Muscle of back (tissue), 11 donors: Measurements from ENCODE around the gene PNN. TPM values are rescaled to one million over a fixed set of nuclear protein-coding genes. Genes with fewer than 3 reads are reported as not detected.
"Not testable (repeated sequence)": the region's sequence is repeated elsewhere in the genome, so short reads cannot be mapped to it uniquely, and the experiment has no call there.

Experiments
- DNase-seq, 3 donors: peaks; one replicate each; pipeline versions ENCODE4 v3.0.0 to v3.0.0-alpha.2; 2013
- polyA plus RNA-seq, 10 donors: library from polyadenylated mRNA; unstranded; fragments of 120-200 nt; gene quantifications; one replicate each; pipeline ENCODE4 v1.2.1, GENCODE V29; 2013; ENCODE audit not compliant: insufficient read length in 10 of 10

The PNN gene
- polyA plus RNA-seq, 10 donors = 63.2 to 122 (median 87.6) TPM

DNA sequence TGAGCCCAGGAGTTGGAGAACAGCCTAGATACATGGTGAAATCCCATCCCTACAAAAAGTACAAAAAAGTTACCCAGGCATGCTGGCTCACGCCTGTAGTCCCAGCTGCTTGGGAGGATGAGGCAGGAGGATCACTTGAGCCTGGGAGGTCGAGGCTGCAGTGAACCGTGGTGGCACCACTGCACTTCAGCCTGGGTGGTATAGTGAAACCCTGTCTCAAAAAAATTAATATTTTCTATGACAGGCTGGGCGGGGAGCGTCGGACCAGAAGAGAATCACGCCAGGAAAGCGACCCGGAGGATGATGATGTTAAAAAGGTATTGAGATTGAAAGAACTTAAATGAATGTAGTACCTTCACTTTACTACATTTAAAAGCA lies 2.1 kb downstream of the PNN start:
- DNase-seq = no peak

DNA sequence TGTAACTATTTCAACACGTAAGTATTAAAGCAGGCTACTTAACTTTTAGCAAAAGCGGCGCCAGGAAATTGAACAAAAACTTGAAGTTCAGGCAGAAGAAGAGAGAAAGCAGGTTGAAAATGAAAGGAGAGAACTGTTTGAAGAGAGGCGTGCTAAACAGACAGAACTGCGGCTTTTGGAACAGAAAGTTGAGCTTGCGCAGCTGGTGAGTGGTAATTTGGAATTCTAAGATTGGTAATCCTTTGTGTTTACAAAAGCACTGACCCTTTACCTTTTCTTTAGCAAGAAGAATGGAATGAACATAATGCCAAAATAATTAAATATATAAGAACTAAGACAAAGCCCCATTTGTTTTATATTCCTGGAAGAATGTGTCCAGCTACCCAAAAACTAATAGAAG lies 4.0 kb downstream of the PNN start:
- no peak for DNase-seq

DNA sequence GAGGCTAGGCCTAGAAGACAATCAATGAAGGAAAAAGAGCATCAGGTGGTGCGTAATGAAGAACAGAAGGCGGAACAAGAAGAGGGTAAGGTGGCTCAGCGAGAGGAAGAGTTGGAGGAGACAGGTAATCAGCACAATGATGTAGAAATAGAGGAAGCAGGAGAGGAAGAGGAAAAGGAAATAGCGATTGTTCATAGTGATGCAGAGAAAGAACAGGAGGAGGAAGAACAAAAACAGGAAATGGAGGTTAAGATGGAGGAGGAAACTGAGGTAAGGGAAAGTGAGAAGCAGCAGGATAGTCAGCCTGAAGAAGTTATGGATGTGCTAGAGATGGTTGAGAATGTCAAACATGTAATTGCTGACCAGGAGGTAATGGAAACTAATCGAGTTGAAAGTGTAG lies 5.5 kb downstream of the PNN start:
- no peak for DNase-seq

DNA sequence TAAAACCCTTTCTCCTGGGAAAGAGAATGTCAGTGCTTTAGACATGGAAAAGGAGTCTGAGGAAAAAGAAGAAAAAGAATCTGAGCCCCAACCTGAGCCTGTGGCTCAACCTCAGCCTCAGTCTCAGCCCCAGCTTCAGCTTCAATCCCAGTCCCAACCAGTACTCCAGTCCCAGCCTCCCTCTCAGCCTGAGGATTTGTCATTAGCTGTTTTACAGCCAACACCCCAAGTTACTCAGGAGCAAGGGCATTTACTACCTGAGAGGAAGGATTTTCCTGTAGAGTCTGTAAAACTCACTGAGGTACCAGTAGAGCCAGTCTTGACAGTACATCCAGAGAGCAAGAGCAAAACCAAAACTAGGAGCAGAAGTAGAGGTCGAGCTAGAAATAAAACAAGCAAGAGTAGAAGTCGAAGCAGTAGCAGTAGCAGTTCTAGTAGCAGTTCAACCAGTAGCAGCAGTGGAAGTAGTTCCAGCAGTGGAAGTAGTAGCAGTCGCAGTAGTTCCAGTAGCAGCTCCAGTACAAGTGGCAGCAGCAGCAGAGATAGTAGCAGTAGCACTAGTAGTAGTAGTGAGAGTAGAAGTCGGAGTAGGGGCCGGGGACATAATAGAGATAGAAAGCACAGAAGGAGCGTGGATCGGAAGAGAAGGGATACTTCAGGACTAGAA lies 6.1 kb downstream of the PNN start:
- DNase-seq = no peak

- no peak for DNase-seq
Measured at GRCh38 chr14:39181693-39182047, 6.6 kb downstream of the PNN start.

- DNase-seq = no peak
Measured at GRCh38 chr14:39182770-39183684, 8.0 kb downstream of the PNN start.

- DNase-seq = not testable (repeated sequence)
Measured at GRCh38 chr14:39183685-39184003, 8.6 kb downstream of the PNN start.

GRCh38 chr14:39184628-39185255 lies 9.7 kb downstream of the PNN start:
- DNase-seq = no peak

DNA sequence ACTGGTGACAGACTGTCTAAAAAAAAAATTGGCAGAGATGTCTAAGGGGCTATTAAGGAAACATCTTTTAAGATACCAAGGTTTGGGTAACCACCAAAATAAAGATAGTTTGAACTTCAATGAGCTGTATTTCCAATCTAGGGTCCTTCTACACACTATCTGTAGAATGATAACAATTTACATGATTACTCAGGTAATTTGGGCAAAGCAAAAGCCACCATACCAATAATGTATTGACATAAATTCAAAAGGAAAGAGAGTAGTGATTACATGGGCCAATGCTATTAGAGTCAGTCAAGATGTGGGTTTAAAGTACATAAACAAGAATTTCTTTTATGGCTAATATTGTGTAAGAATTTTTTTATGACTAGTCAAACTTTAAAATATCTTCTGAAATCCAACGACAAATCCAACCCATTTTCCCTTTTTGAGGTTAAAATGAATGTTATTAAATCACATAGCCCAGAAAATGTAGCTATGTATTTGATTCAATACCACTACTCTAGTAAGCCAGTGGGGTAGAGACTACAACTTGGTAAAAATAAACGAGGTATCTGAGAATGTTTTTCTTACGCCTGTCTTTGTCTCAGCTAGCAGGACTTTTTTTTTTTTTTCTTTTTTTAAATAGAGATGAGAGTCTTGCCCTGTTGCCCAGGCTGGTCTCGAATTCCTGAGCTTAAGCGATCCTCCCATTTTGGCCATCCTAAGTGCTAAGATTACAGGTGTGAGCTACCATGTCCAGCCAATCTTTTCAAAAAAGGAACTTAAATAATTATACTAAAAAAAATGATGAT lies 10.4 kb downstream of the PNN start:
- DNase-seq = no peak

- no peak for DNase-seq
Measured at GRCh38 chr14:39186941-39187525, 12.0 kb downstream of the PNN start.

DNA sequence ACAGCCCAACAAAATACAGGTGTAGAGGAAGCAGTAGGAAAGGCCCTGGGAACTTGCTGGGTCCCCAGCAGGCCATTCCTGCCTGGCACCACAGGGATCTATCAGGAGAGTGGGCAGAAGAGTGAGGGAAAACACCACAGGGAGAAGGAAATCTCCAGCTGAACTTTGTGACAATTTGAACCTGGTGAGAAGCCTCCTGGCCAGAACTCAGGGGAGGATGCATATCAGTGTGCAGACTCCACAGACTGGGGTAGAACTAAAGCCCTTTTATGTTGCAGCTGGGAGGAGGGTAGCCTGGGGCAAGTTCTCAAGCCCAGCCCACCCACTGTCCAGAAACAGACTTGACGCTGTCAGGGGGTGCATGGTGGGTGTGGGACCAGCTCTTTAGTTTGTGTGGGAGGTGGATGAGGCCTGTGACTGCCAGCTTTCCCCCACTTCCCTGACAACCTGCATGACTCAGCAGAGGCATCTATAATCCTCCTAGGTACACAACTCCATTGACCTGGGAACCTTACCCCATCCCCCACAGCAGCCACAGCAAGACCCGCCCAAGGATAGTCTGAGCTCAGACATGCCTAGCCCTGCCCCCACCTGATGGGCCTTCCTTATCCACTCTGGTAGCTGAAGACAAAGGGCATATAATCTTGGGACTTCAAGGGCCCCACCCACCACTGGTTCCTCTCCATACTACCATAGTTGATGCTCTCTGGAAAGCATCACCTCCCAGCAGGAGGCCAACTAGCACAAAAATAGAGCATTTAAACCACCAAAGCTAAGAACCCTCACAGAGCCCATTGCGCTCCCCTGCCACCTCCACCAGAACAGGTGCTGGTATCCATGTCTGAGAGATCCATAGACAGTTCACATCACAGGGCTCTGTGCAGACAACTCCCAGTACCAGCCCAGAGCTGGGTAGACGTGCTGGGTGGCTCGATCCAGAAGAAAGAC lies 28.9 kb downstream of the PNN start:
- DNase-seq = no peak

DNA sequence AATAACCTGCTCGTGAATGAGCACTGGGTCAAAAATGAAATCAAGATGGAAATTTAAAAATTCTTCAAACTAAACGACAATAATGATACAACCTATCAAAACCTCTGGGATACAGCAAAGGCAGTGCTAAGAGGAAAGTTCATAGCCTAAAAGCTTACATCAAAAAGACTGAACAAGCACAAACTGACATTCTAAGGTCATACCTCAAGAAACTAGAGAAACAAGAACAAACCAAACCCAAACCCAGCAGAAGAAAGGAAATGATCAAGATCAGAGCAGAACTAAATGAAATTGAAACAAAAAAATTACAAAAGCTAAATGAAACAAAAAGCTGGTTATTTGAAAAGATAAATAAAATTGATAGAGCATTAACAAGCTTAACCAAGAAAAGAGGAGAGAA lies 32.4 kb downstream of the PNN start:
- DNase-seq = not testable (repeated sequence)

GRCh38 chr14:39211109-39211741 lies 36.2 kb downstream of the PNN start:
- no peak for DNase-seq

- no peak for DNase-seq
Measured at GRCh38 chr14:39212034-39212433, 37.0 kb downstream of the PNN start.

DNA sequence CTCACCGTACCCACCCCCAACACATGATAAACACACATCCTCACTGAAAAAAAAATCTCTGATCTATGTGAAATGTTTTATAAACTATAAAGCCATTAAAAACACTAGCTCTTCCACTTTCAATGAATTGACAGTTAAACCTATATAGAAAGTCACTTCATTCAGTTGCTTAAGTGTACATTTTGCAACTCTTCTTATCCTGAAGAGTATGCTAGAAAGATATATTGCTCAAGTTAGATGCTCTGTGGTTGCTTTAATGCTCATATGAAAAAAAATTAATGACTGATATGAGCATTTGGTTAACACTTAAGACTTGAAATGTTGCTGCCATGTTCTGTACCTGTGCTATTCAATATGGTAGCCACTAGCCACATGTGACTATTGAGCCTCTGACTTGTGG lies 37.6 kb downstream of the PNN start:
- DNase-seq = no peak

GRCh38 chr14:39217214-39217879 lies 42.3 kb downstream of the PNN start:
- no peak for DNase-seq

DNA sequence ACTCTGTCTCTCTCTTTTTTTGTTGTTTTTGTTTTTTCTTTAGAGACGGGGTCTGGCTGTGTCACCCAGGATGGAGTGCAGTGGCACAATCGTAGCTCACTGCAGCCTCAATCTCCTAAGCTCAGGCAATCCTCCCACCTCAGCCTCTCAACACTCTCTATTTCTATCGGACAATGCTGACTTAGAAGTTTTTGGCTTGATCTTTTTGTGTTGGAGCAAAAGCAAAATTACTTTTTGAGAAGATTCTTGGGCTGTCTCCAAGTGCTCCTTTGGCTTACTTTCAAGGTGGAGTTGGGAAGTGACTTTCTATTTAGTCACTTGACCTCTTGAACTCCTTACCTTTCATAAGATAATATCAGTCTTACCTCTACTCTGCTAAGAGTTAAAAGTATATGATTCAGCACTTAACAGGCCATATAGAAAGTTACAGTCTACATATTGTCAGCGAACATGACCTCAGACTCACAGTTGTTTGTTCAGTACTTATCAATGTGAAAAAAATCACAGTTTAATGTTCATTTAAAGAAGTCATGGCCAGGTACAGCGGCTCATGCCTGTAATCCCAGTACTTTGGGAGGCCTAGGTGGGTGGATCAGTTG lies 43.2 kb downstream of the PNN start:
- DNase-seq = peak in 1 of 3 donors; percentile 14

GRCh38 chr14:39219075-39219499 lies 44.0 kb downstream of the PNN start:
- DNase-seq = no peak

- DNase-seq = not testable (repeated sequence)
Measured at GRCh38 chr14:39220473-39220872, 45.4 kb downstream of the PNN start.
